C4-2B (cell line): Measurements from ENCODE around the gene LDB3.
A peak's percentile ranks its signal among the peaks of the same experiment; 100 is the strongest.

Experiments used
- H3K27ac ChIP-seq: fragments of 450-650 bp; 2 replicates; pipeline ENCODE4 v1.5.1; 2017
- CTCF ChIP-seq: fragments of 450-650 bp; conservative IDR thresholded peaks from 2 replicates; pipeline ENCODE4 v1.5.1; 2017; ENCODE audit warnings: mild to moderate bottlenecking
- ZFX ChIP-seq: fragments of 450-650 bp; IDR thresholded peaks from 2 replicates; pipeline ENCODE4 v1.6.1; 2017

Gene LDB3

DNA sequence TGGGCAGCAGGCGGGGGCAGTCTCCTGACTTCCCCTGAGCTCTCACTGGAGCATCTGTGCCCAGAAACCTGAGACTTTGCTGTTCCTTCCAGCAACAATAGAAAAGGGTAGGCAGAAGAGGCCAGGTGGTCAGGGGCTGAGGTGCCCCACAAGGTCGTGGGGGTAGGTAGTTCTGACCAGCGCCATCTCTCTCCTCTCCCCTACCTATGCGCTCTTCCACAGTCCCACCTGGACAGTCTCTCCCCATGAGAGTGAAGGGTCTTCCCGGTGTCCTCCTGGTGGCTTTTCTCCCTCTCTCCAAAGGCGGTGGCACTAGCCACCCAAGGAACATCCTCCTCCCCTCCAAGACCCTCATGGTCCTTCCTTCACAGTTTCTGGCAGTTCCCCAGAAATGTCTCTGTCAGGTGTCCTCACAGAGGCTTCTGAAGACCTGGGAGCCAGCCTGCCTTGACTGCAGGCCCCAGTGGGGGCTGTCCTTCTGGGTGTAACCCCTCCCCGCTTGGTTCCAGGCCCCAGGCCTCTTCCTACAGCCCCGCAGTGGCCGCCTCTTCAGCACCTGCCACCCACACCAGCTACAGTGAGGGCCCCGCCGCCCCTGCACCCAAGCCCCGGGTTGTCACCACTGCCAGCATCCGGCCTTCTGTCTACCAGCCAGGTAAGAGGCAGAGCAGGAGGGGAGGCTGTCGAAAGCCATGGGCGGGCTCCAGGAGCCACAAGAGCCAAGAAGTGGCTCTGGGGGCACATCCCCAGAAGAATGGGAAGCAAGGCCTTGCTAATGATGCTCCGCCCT, 41.3 kb downstream of the LDB3 start:
- H3K27ac ChIP-seq: no peak overlapping the region
- TF ChIP-seq ZFX (no peak), CTCF (no peak)

DNA sequence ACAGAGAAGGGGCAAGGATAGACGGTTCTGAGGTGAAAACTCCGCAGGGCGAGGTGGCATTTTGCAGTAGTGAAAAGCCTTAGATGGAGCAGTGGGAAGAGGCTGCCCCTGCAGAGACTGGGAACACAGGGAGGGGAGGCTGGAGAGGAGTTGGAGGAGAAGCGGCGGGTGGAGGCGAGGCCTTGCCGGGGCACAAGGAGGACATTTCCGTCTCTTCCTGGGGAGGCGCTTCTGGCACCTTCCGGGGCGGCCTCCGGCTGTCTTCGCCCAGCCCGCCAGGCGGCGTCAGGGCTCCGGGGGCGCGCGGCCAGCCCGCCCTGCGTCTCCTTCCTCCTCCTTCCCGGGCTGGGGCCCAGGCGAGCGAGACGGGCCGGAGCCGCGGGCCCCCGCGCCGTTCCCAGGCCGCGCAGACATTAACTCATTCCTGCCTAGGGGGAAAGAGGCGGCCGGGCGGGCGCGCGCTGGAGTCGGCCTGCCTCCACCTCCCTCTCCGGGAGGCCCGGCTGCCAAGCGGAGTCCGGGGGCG, 42.7 kb downstream of the LDB3 start:
- TF ChIP-seq CTCF (peak; percentile 81), ZFX (no peak)

GRCh38 chr10:86711513-86712316, 43.4 kb downstream of the LDB3 start:
- peak; percentile 81 for TF ChIP-seq ZFX
- TF ChIP-seq CTCF: no peak
- H3K27ac ChIP-seq: peak overlapping the region; percentile 84

More for the DNA sequence above, 42.7 kb downstream of the LDB3 start:
- peak overlapping the region; percentile 84 for H3K27ac ChIP-seq

DNA sequence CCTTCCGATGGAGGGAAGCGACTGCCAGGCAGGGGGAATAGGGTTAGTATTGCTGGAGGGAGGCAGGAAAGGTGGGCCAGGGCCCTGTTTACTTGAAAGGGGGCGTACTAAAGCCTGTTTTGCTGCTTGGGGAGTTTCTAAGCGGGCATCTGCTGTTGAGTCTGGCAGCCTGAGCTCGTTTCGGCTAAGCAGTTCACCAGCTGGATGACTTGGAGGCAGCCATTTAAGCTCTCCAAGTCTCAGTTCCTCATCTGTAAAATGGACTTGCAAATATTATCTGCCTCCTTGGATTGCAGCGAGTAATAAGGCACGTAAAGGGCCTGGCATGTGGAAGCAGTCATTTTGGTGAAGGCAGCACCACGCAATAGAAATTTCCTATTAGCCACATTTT, 44.0 kb downstream of the LDB3 start:
- TF ChIP-seq CTCF (no peak), ZFX (no peak)
- H3K27ac ChIP-seq: peak overlapping the region; percentile 84

DNA sequence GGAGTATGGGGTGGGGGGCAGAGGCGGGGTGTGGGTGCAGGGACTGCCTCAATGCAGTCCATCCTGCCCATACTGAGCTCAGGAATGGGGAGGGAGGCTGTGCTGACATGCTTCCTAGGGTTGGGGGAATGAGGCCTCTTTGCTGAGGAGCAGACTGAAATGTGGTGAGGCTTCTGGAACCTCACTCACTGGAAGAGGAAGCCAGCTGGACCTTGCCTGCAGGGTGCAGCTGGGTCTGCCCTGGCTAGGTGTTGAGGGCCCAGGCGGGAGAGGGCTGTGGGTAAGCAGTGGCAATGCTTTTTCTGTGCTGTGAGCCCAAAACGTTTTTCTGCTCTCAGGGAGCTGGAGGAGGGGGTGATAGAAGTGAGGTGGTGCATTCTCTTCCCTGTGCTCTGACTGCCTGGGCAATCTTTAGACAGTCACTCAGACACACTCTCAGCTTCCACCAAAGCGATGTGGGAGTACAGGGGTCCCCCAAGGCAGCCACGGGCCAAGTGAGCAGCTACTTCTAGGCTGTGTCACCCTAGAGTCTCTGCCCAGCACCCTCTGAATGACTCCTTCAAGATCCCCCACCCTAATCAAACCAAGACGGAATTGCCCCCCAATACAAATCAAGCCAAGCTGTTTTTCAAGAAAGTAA, 47.0 kb downstream of the LDB3 start:
- H3K27ac ChIP-seq: no peak overlapping the region
- TF ChIP-seq CTCF (no peak), ZFX (no peak)

DNA sequence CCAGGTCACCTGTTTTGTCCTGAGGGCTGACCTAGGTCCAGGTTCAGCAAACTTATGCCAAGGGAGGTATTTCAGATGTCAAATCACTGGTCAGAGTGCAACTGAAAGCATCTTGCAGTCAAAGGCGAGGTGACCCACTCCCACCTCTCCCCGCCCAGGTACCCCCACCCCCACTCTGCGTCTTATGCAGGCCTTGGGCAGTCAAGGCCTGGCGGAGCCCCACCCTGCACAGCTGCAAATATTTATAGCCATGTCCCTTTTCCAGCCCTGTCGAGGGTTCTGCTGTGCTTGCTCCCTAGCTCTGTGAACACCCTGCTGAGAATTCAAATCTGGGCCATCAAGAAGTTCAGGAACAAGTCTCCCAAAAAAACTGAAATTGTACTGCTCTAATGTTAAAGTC, 47.5 kb downstream of the LDB3 start:
- no peak for TF ChIP-seq CTCF
- TF ChIP-seq ZFX: no peak
- H3K27ac ChIP-seq: no peak overlapping the region

GRCh38 chr10:86716466-86716865, 48.2 kb downstream of the LDB3 start:
- H3K27ac ChIP-seq: no peak overlapping the region
- TF ChIP-seq CTCF: no peak
- no peak for TF ChIP-seq ZFX
